COLO829 (cell line): ENCODE measurements around the gene FCHSD2.
"Not testable (repeated sequence)": the region's sequence is repeated elsewhere in the genome, so short reads cannot be mapped to it uniquely, and the experiment has no call there.

ENCODE experiments used
- DNase-seq: peaks from one replicate; pipeline ENCODE4 v3.0.0; 2012; ENCODE audit warnings: low spot score

FCHSD2 gene

GRCh38 chr11:73004088-73004487 lies 138.0 kb downstream of the FCHSD2 start:
- DNase-seq = no peak

DNA sequence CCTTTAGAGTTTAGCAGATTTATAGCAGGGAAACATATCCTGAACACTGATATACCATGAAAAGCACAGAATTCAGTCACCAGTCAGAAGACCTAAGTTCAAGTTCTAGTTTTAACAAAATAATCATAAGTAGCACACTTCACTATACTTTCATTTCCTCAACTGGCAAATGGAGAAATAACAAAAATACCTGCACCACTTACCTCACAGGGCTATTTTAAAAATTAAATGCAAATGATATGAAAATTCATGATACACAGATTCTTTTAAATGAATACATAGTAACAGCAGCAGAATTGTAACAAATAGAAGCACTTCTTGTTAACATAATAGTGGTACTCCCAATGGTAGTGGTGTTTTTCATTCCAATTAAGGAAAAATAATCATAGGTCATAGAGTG lies 139.0 kb downstream of the FCHSD2 start:
- DNase-seq = no peak

DNA sequence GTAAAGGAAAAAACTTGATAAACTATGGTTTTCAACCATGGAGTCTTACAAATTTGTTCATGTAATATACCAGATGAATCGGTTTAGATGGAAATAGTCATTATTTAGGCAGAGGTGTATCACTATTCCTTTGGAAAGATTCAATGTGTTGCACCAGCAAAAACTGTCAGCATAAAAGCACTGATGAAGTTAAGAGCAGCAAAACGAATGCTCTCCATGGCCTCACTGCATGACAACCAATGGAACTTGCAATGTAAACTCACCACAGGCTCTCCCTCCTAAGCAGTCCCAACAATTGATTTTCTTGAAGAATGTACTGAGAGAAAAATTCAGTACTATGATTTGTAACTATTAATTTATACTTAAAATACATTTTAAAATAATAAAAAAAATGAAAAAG lies 139.9 kb downstream of the FCHSD2 start:
- no peak for DNase-seq

DNA sequence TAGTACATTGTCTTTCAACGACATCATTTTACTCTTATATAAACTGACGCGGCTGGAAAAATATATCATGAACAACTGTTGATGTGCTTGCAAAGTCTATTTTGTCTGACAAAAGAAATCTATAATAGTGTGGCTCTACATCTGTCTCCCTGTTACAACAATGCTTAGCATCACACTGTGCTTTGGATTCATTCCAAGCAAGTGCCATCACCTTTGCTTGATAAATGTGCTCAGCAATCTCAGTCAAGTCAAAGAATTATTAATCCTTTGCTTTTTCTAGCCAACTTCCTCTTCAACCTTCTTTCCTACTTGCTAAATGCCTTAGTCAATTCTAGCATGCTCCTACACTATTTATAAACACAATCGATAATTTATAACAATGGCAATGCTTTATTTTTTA lies 140.5 kb downstream of the FCHSD2 start:
- no peak for DNase-seq

DNA sequence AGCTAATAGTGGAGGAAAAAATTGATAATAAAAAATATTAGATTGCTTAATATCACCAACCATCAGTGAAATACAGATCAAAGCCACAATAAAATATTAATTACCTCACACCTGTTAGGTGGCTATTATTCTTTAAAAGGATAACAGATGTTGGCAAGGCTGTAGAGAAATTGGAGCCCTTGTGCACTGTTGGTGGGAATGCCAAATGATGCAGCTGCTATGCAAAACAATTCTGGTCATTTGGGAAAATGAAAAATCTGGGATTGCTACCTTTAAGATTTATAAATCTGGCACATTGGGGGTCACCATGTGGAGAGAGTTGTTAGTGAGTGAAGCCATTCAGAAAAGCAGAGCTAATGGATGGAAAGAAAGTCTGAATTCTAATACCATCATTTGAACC lies 143.4 kb downstream of the FCHSD2 start:
- DNase-seq = no peak

DNA sequence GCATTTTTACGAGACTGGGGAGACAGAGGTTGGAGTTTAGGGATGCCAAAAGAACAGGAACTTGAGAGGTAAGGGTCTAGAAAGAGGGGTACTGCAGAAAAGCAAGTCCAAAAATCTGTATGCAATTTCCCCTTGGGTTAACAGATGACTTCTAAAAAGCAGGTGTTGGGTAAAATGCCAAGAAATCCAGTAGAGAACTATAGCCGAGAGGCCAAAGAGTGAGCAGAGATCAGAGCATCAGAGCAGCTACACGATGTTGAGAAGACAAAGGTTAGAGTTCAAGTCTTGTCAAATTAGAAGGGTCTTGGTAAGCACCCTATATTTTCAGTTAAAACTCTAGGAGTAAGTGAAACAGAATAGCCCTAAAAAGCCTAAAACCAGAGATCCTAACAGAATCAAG lies 145.2 kb downstream of the FCHSD2 start:
- no peak for DNase-seq

GRCh38 chr11:72989727-72990126 lies 152.4 kb downstream of the FCHSD2 start:
- no peak for DNase-seq

DNA sequence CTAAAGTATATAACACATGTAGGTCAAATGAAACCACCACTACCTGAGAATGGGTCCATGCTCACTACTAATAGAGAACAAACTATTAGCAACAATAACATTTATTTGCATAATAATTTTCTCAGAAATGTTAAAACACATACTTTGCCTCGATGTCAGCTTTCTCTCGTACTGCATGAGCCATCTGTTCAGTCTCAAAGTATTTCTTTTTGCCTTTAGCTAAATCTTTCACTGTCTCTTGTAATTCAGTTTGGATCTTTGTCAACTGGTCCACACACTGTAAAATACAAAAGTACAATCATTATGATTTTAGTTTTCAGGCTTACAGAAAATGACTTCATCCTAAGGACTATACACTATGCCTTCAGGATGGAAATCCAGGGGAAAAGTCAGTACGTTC lies 153.3 kb downstream of the FCHSD2 start:
- DNase-seq = no peak

- no peak for DNase-seq
These were observed 156.5 kb downstream of the FCHSD2 start for GRCh38 chr11:72985645-72986044.

- no peak for DNase-seq
These were observed 157.6 kb downstream of the FCHSD2 start for GRCh38 chr11:72984453-72985077.

DNA sequence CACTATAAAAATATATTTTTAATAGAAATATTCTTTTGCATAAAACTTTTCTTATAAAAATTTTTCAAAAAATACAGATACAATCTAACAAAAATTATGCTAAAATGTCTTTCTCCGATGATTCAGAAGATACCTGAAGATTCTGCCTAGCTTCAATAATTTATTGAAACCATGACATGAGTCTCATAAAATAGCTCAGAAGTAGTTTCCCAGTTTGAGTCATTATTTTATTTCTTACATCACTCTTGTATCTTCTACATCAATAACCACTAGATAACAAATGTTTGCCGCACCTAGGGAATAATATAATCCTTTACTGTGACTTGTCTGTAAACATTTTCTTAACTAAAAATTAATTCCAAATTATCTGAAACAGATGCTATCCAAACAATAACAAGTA lies 158.6 kb downstream of the FCHSD2 start:
- no peak for DNase-seq

DNA sequence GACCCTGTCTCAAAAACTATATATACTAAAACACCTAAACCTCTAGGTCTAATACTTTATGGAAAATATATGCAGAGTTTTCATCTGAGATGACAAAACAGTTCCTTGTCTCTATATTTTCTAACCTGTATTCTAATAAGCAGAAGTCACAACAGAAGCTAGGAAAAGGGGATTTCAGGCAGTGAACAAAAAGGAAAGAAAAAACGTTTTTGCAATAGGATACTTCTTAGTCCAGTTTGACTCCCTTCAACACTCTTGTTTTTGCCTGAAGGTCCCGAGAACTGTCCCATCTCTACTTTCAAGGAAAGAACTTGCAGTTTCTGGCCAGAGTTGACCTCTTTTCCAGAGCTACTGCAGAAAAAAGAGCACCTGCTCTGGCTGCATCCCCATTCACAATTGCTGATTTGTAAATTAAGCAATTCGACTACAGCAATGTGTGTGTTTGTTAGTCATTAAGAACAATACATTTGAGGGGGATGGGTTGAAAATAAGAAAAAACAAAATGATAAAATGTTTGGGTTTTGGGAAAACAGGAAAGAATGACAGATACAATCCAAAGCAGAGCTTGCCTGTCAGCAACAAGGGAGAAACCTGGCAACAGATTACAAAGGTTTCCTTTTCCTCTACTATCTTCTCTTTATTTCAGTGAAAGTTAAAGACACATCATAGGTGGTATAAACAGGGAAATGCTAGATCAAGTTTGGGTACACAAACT lies 160.0 kb downstream of the FCHSD2 start:
- no peak for DNase-seq

DNA sequence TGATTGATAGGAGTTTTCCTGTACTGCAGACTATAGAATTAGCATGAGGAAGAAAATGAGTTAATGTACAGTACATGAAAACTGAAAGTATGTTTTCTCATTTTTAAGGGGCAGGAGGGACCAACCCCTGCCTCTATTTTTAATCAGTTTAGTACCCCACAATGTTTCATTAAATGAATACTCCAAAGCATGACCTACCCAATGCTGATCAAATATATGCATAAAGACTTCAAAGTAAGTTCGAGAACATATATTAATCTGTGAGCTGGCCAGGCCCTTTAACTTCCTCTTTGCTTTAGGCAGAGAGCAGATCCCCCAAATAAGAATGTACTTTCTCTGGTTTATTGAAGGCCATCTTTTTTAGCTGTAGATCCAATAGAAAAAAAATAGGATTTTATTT lies 161.0 kb downstream of the FCHSD2 start:
- DNase-seq = no peak

DNA sequence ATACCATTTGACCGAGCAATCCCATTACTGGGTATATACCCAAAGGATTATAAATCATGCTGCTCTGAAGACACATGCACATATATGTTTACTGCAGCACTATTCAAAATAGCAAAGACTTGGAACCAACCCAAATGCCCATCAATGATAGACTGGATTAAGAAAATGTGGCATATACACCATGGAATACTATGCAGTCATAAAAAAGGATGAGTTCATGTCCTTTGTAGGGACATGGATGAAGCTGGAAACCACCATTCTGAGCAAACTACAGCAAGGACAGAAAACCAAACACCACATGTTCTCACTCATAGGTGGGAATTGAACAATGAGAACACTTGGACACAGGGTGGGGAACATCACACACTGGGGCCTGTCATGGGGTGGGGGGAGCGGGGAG lies 164.3 kb downstream of the FCHSD2 start:
- not testable (repeated sequence) for DNase-seq

GRCh38 chr11:72976522-72976892 lies 165.6 kb downstream of the FCHSD2 start:
- DNase-seq = not testable (repeated sequence)

- peak; percentile 34 for DNase-seq
These were observed 166.2 kb downstream of the FCHSD2 start for GRCh38 chr11:72975778-72976521.

DNA sequence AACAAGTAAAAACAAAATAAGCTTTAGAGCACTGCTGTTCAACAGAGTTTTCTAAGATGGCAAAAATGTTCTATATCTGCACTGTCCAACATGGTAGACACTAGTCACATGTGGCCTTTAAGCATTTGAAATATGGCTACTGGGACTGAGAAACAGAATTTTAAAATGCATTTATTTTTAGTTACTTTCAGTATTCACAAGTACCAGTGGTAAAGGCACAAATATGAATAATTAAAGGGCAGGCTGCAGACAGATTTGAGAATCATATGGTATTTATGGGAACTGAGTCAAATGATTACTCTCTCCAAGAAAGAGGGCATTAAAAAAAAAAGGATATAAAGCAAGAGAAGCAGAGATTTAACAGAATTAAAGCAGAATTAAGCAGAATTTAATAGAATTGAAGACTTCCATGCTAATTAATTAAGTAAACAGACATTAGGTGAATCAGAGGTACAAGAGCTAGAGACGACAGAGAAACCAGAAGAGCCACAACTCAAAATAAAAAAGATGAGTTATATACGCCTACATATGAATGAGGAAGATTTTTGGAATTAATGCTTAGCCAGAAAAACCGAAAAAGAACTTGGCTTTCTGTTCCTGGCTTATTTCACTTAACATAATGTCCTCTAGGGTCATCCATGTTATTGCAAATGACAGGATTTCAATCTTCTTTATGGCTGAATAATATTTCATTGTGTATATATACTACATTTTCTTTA lies 167.5 kb downstream of the FCHSD2 start:
- no peak for DNase-seq

- DNase-seq = no peak
These were observed 169.5 kb downstream of the FCHSD2 start for GRCh38 chr11:72972496-72973128.

DNA sequence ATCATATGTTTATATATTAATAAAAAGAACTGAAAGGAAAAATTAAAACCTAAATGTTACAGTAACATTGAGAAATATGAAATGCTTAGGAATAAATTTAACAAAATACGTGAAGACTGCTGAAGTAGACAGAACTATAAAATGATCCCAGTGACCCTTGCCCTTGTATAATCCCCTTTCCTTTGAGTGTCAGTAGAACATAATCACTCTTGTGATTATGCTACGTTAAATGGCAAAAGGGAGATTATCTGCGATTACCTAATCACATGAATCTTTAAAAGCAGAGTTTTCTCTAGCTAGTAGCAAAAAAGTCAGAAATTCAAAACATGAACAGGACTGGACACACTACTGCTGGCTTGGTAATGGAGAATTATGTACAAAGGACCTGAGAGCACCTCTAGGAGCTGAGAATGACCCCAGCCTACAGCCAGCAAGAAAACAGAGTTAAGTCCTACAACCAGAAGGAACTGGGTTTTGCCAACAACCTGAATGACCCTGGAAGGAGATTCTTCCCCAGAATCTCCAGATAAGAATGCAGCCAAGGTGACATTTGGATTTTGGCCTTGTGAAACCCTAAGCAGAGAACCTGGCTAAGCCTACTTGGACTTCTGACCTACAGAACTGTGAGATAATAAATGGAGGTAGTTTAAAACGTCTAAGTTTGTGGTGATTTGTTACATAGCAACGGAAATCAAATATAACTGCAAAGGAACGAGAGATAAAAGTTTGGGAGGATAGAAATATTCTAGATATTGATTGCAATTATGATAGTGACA lies 170.7 kb downstream of the FCHSD2 start:
- no peak for DNase-seq

- no peak for DNase-seq
These were observed 171.5 kb downstream of the FCHSD2 start for GRCh38 chr11:72970557-72971118.

GRCh38 chr11:72969894-72970335 lies 172.2 kb downstream of the FCHSD2 start:
- no peak for DNase-seq
